Hippocampal formation (tissue), 2 donors: ENCODE measurements around the gene HDC.

ENCODE experiments used
- DNase-seq, 2 donors: peaks; one replicate each; lab custom pipeline; 2025; lab: John Stamatoyannopoulos, UW

Gene HDC

GRCh38 chr15:50227076-50227475, 38.5 kb downstream of the HDC start:
- DNase-seq, result no peak

- DNase-seq, result no peak
Measured at GRCh38 chr15:50225938-50226337, 39.6 kb downstream of the HDC start.

GRCh38 chr15:50225057-50225456, 40.5 kb downstream of the HDC start:
- DNase-seq, result no peak

GRCh38 chr15:50224606-50225005, 40.9 kb downstream of the HDC start:
- DNase-seq, result no peak

- no peak for DNase-seq
Measured at GRCh38 chr15:50222181-50222580, 43.3 kb downstream of the HDC start.

GRCh38 chr15:50219820-50220219, 45.7 kb downstream of the HDC start:
- DNase-seq, result no peak

- no peak for DNase-seq
Measured at GRCh38 chr15:50218691-50219090, 46.8 kb downstream of the HDC start.

- DNase-seq, result no peak
Measured at GRCh38 chr15:50218291-50218690, 47.2 kb downstream of the HDC start.

- no peak for DNase-seq
Measured at GRCh38 chr15:50210462-50211157, 54.9 kb downstream of the HDC start.

GRCh38 chr15:50209809-50210208, 55.7 kb downstream of the HDC start:
- DNase-seq, result no peak

- no peak for DNase-seq
Measured at GRCh38 chr15:50206020-50206419, 59.5 kb downstream of the HDC start.

GRCh38 chr15:50202003-50202402, 63.5 kb downstream of the HDC start:
- DNase-seq, result no peak

GRCh38 chr15:50192926-50193620, 72.5 kb downstream of the HDC start:
- no peak for DNase-seq

- DNase-seq, result no peak
Measured at GRCh38 chr15:50192164-50192563, 73.4 kb downstream of the HDC start.
